ENCODE data around the gene NCR2. TPM values are rescaled to one million over a fixed set of nuclear protein-coding genes. Genes with fewer than 3 reads are reported as not detected.

The NCR2 gene
- total RNA-seq, 1 donor from 2014 or later, result not detected

DNA sequence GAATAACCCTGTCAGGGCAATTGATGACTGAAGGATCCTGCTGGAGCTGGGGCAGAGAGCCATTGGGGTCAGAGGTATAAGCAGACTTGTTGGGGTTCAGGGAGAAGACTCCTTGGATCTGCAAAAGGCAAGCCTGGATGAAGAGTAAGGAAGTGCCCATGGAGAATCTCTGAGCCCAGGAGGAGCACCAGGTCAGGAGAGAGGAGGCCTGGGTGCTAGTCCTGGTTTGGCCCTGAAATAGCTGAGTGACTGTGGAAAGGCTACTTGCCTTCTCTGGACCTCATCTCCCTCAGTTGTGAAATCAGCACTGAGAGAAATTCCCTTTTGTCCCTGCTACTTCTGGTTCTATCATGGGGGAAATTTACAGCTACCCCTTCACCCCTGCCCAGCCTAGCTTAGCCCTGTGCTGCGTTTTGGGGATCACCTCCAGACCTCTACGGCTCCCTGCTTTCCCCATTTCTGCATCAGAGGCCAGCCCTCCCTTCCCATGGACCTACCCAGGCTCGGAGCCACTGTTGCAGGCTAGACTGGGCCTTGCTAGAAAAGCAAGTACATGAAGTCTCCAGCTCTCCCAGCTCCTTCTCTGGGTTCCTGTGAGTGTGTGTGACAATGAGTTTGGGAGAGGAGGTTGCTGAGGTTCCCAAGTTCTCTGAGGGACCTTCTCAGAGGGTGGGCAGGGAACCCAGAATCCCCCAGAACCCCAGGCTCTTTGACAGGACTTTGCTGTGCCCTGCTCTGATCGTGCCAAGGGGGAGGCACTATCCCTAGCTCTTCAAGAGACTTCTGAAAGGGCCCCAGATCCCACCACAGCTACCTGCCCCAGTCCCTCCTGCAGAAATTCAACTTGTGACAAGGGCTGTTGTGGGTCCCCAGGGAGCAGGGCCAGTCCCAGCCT lies 2.3 kb upstream of the NCR2 start:
- no peaks in the 10 kb centered on the region for H3K36me3 ChIP-seq
- H3K4me3 ChIP-seq, result no peak overlapping the region
- H3K9me3 ChIP-seq, result no peaks in the 10 kb centered on the region
- intact Hi-C loops (cut with DNase I), result no loop called here
- no peak for DNase-seq (ENCODE audit: low spot score in 2 of 2)
- H3K4me1 ChIP-seq, result no peaks in the 10 kb centered on the region
- no peaks in the 10 kb centered on the region for H3K27me3 ChIP-seq
- no peak overlapping the region for H3K27ac ChIP-seq
- TF ChIP-seq, protein P1, sequence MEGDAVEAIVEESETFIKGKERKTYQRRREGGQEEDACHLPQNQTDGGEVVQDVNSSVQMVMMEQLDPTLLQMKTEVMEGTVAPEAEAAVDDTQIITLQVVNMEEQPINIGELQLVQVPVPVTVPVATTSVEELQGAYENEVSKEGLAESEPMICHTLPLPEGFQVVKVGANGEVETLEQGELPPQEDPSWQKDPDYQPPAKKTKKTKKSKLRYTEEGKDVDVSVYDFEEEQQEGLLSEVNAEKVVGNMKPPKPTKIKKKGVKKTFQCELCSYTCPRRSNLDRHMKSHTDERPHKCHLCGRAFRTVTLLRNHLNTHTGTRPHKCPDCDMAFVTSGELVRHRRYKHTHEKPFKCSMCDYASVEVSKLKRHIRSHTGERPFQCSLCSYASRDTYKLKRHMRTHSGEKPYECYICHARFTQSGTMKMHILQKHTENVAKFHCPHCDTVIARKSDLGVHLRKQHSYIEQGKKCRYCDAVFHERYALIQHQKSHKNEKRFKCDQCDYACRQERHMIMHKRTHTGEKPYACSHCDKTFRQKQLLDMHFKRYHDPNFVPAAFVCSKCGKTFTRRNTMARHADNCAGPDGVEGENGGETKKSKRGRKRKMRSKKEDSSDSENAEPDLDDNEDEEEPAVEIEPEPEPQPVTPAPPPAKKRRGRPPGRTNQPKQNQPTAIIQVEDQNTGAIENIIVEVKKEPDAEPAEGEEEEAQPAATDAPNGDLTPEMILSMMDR (IDR thresholded peaks at IDR 0.05), result no peak

DNA sequence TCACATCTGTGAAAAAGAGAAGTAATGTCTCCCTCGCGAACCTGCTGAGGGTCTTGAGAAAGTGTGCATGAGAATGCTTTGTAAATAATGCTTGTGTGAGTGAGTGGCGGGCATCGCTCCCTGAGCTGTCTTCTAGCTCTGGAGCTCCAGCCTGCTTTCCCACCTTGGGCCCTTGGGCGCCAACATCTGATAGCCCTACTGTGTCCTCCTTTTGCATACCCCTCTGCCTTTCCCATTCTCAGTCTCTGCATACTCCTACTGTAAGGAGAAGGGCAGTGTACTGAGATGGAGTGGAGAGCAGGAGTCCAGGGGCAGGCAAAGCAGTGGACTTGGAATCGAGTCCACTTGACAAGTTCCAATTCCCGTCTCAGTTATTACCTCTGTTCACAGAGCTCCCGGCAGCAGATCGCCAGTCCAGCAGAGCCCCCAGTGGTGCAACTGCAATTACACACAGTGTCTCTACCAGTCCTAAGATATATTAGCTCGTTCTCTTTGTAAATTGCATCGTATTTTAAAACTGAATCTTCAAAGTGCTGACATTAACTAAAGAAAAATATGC lies 847 bp upstream of the NCR2 start:
- H3K36me3 ChIP-seq, result no peaks in the 10 kb centered on the region
- H3K27ac ChIP-seq, result no peak overlapping the region
- TF ChIP-seq, protein P1 (IDR thresholded peaks at IDR 0.05), result no peak
- no peak for DNase-seq (ENCODE audit: low spot score in 2 of 2)
- intact Hi-C loops (cut with DNase I), result no loop called here
- H3K4me1 ChIP-seq, result no peaks in the 10 kb centered on the region
- H3K9me3 ChIP-seq, result no peaks in the 10 kb centered on the region
- no peaks in the 10 kb centered on the region for H3K27me3 ChIP-seq
- no peak overlapping the region for H3K4me3 ChIP-seq

DNA sequence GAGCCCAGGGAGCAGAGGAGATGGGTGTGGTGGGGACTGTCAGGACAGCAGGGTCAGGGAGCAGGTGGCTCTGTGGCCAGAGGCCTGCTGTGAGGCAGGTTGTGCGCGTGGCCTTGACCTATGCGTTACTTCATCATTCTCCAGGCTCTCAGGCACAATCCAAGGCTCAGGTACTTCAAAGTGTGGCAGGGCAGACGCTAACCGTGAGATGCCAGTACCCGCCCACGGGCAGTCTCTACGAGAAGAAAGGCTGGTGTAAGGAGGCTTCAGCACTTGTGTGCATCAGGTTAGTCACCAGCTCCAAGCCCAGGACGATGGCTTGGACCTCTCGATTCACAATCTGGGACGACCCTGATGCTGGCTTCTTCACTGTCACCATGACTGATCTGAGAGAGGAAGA lies 535 bp downstream of the NCR2 start:
- H3K4me1 ChIP-seq, result no peaks in the 10 kb centered on the region
- no peaks in the 10 kb centered on the region for H3K9me3 ChIP-seq
- no peaks in the 10 kb centered on the region for H3K27me3 ChIP-seq
- no peak overlapping the region for H3K4me3 ChIP-seq
- no peak for DNase-seq (ENCODE audit: low spot score in 2 of 2)
- H3K36me3 ChIP-seq, result no peaks in the 10 kb centered on the region
- H3K27ac ChIP-seq, result no peak overlapping the region
- TF ChIP-seq, protein P1 (IDR thresholded peaks at IDR 0.05), result no peak
- intact Hi-C loops (cut with DNase I), result no loop called here

DNA sequence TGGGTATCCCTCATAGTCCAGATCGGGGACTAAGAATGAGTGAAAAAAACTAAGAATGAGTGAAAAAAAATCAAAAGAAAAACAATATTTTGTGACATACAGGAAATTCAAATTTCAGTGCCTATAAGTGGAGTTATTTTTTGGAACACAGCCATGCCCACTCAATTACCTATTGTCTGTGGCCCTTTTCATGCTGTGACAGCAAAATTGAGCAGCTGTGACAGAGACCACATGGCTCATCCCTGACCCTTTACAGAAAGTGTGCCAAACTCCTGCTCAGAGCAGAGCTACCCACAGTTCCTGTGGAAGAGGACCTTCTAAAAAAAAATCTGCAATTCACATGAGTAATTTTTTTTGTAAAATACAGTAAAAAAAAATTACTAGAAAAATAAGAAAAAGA lies 1.4 kb downstream of the NCR2 start:
- Histone ChIP-seq H3K36me3 (no peaks in the 10 kb centered on the region), H3K27ac (no peak overlapping the region), H3K9me3 (no peaks in the 10 kb centered on the region), H3K4me1 (no peaks in the 10 kb centered on the region), H3K4me3 (no peak overlapping the region), H3K27me3 (no peaks in the 10 kb centered on the region)
- DNase-seq (ENCODE audit: low spot score in 2 of 2), result no peak
- intact Hi-C loops (cut with DNase I), result no loop called here
- TF ChIP-seq, protein P1 (IDR thresholded peaks at IDR 0.05), result no peak

DNA sequence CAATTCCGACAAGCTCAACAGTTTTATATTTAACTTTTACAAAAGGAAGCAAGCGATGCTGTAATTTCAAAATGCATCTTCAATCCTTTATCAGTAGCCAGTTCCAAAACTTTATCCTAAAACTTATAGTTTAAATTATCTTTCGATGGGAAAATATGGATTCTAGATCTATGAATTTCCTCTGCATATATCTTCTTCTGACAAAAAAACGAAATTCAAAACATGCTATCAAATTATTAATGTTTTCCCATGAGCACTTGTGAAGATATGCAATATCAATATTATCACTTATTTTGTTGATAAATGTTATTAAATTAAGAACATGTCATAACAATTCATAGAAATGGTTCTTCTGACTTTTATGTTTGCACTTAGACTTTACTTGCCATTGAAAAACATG lies 2.3 kb downstream of the NCR2 start:
- no peaks in the 10 kb centered on the region for H3K27me3 ChIP-seq
- H3K9me3 ChIP-seq, result no peaks in the 10 kb centered on the region
- no peak overlapping the region for H3K4me3 ChIP-seq
- TF ChIP-seq, protein P1 (IDR thresholded peaks at IDR 0.05), result no peak
- DNase-seq (ENCODE audit: low spot score in 2 of 2), result no peak
- no peak overlapping the region for H3K27ac ChIP-seq
- H3K36me3 ChIP-seq, result no peaks in the 10 kb centered on the region
- no peaks in the 10 kb centered on the region for H3K4me1 ChIP-seq
- intact Hi-C loops (cut with DNase I), result no loop called here
